Glomerular endothelial cell (primary cell): ENCODE data around the gene C19orf73. TPM values are rescaled to one million over a fixed set of nuclear protein-coding genes. Genes with fewer than 3 reads are reported as not detected.
"Not testable (repeated sequence)": the region's sequence is repeated elsewhere in the genome, so short reads cannot be mapped to it uniquely, and the experiment has no call there.

Source experiments
- DNase-seq: peaks from one replicate; pipeline ENCODE4 v3.0.0-alpha.2; 2011; ENCODE audit warnings: low read depth, low spot score; ENCODE audit errors: extremely low read depth
- total RNA-seq: library from RNA; depleted of rRNA; stranded (reverse); fragments of >200 nt; gene quantifications from 2 replicates; pipeline ENCODE4 v1.2.3, GENCODE V29; 2015

C19orf73 gene
- total RNA-seq, 1 donor from 2014 or later = 3.3 TPM

DNA sequence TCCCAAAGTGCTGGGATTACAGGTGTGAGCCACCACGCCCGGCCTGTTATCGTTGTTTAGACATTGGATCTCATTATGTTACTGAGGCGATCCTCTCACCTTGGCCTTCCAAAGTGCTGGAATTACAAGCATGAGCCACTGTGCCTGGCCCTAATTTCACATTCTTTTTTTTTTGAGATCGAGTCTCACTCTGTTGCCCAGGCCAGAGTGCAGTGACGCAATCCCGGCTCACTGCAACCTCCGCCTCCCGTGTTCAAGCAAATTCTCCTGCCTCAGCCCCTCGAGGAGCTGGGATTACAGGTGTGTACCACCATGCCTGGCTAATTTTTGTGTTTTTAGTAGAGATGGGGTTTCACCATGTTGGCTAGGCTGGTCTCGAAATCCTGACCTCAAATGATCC, 4.3 kb upstream of the C19orf73 start:
- not testable (repeated sequence) for DNase-seq

DNA sequence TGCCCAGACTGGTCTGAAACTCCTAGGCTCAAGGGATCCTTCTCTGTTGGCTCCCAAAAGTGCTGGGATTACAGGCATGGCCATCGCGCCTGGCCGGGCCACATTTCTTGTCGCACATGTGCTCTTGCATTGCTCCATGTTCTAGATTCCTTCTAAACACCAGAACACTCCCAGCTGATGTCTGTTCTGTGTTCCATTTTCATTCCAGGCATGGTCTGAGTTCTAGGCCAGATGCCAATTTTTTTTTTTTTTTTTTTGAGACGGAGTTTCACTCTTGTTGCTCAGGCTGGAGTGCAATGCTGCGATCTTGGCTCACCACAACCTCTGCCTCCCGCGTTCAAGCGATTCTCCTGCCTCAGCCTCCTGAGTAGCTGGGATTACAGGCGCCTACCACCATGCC, 2.9 kb upstream of the C19orf73 start:
- not testable (repeated sequence) for DNase-seq

DNA sequence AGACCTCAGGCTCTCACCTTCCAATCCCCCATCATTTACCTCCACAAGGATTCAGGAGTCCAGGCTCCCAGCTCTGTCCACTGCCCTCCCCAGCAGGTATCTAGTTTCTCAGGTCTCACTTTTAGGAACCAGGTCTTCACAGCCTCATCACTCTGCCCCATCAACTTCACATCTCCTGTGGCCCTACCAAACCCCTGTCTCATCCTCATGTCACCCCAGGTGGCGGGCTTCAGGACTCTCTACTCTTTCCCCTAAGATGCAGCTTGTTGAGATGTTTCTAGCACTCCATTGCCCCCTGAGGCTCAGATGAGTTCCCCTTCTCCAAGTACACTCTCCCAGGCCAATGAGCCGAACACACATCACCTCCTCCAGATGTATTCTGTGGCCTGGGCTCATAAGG, 1.9 kb upstream of the C19orf73 start:
- no peak for DNase-seq

DNA sequence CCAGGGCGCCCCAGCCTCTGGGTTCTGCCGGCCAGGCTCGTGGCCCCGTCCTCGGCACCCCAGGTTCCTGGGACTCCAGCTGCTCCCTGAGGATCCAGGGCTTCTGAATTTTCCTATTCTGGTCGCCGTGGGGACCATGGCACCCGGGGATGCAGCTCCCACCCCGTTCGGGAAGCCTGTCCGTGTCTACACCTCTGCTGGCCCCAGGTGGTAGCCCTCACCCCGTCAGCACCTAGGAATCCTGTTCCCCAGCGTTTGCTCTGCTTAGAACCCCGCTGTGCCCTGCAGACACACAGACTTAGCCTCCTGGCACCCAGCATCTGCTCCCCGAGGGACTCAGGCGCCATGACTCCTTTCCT, 1.4 kb upstream of the C19orf73 start:
- DNase-seq = no peak

DNA sequence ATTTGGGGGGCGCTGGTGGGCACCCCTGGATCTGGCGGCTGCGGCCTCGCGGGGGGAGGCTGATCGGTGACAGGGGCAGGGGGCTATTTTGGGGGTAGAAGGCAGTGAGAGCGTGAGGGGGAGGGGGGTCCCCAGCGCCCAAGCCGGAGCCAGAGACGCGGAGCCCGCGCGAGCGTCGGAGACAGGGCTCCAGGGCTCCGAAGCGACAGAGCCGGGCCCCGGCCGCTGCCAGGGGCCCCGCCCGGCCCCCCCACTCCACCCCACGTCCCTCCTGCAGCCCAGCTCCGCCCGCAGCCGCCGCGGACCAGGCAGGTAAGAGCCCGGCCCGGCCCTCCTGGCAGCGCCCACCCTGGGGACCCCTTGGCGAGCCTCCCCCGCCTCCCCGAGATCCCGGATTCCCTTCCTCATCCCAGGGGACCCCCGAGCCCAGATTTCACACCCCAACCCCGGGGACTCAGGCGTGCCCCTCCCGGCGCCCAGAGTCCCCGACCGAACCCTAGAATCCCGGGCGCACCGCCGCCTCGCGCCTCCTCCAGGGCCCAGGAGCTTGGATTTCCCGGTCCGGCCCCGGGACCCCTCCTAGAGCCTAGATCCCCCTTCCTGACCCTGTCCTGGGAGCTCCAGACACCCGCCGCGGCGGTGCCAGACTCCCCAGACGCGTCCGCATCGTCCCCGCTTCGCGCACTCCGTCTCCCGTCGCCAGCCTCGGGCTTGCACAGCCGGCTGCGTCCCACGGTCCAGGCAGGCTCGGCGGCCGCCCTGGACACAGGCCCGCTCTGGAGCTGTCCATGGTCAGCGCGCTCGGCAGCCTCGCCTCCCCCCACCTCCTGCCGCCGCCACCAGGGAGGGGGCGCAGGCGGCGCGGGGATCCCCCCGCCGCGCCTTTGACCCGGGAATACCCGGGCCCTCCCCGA, 725 bp upstream of the C19orf73 start, which contains the start of gene PPFIA3:
PPFIA3 (plus strand) TSS at position 134 of the 914 bp plus-strand sequence. CDS start 8,330 bp downstream, outside the sequence.
- DNase-seq = no peak

DNA sequence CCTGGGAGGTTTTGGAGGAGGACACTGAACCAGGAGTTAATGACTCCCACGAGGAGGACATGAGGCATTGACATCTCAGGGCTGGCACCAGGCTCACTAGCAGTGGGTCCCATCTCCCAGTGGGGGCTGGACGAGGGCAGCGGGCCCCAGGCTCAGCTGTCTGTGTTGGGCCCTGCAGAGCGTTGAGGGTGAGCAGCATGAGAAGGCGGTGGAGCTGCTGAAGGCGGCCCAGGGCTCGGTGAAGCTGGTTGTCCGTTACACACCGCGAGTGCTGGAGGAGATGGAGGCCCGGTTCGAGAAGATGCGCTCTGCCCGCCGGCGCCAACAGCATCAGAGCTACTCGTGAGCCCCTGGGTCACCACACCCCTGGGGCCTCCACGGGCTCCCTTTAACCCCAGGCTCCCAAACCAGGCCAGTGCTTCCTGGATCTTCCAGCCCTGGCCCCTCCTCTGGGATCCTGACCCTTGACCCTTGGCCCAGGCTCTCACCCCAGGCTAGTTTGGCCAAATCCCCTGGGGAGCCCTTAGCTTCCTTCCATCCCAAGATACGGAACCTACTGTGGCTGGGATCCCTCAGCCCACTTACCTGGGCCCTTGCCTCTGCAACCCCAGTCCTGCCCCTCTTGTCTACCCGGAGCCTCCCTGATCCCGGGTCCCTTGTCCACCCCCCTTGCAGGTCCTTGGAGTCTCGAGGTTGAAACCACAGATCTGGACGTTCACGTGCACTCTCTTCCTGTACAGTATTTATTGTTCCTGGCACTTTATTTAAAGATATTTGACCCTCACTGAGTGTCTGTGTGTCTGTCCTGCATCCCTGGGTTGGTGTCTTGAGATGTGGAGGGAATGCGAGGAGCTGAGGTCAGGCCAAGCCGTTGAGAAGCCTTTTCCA, 1.0 kb downstream of the C19orf73 start:
- DNase-seq = no peak

DNA sequence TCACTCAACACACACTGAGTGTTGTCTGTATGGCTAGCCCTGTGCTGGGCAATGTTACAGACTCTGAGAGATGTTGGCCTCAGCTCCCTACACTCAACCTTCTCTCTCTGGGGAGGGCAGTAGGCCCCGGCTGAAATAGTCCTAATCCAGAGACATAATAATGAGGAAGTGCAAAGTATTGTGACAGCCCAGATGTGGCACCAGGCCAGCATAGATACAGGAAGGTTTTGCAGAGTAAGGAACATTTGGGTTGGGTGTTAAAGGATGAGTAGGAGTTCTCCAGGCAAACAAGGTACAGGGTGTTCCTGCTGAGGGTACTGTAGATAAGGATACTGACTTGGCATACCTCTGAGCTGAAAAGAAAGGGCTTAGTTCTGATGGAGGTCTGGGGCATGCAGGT, 2.4 kb downstream of the C19orf73 start:
- DNase-seq = no peak

DNA sequence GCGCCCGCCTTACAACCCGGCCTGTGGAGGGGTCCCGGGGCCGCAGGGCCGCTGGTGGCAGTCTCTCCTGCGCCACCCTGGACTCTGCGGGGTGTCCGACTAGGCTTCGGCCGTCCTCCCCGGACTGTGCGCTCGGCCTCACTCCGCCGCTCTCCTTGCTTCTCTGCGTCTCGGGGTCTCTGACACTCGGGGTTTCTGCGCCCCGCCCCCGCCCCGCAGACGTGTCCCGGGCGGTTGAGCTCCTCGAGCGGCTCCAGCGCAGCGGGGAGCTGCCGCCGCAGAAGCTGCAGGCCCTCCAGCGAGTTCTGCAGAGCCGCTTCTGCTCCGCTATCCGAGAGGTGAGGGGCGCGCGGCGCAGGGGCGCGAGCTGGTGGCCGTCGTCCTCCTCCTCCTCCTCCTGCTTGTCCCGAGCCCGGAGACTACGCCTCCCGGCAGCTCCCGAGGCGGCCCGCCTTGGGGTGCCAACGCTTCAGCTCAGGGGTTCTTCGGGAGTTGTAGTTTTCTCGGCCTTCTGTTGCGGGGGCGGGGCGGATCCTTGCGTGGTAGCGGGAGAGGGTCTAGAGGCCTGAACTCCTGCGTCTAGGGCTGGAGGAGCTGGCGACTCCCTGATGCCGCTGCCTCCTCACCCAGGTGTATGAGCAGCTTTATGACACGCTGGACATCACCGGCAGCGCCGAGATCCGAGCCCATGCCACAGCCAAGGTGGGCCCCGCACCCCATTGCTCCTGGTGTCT, 4.1 kb downstream of the C19orf73 start:
- DNase-seq = no peak

DNA sequence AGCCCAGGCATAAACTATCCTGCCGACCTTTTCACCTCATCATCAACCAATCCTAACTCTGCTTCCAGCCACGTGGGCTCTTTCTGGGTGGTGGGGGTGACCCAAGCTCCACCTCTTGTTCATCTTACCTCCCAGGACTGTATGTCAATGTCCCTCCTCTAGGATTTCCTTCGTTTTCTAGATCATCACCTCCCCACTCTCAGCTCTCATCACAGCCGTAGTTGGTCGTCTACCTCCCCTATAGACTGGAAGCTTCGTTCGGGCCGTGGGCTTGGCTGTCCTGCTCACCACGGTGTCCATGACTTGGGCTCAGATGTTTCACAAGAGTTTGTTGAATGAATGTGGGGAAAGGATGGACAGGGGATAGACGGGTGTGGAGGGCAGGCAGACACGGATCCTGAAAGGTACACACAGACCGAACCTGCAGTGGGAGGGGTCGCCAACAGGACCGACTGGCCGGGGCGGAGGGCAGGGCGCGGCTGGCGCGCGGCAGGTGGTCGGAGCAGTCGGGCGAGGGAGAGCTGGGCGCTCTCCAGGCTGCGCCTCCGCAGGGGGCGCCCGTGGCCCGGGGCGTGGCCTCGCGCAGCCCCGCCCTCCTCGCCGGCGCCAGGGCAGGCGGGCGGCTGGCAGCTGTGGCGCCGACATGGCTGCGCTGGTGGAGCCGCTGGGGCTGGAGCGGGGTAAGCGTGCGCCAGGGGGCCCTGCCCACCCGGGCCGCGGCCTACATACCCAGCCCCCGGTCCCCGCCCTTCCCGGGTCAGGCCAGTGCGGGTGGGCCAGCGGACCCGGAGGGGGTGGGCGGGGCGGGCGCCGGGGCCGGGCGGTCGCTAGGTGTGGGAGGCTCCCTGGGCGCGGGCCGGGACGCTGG, 4.9 kb downstream of the C19orf73 start, which contains the start of gene LIN7B:
LIN7B (plus strand) TSS at position 609 of the 868 bp plus-strand sequence; CDS start at position 644, 35 bp downstream.
- no peak for DNase-seq

DNA sequence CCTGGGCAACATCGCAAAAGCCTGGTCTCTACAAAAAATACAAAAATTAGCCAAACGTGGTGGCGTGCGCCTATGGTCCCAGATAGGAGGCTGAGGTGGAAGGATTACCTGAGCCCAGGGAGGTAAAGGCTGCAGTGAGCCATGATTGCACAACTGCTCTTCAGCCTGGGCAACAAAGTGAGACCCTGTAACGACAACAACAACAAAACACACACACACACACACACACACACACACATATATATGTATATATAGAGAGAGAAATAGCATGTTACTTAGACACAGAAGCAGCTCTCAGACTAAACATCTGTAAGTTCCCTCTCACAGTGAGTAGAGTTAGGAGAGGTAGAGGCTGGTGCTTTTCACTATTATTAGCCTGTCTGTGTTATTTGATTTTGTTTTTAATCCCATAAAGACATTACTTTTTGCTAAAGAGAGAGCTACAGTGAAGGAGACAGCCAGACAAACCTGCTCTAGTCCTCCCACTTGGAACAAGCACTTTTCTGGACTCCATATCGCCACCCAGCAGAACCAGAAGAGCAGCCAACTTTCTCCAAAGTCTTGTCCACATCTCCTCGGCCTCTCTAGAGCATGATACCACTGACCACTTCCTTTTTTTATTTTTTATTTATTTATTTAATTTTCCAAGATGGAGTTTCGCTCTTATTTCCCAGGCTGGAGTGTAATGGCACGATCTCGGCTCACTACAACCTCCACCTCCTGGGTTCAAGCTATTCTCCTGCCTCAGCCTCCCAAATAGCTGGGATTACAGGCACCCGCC, 7.5 kb downstream of the C19orf73 start:
- DNase-seq = no peak

DNA sequence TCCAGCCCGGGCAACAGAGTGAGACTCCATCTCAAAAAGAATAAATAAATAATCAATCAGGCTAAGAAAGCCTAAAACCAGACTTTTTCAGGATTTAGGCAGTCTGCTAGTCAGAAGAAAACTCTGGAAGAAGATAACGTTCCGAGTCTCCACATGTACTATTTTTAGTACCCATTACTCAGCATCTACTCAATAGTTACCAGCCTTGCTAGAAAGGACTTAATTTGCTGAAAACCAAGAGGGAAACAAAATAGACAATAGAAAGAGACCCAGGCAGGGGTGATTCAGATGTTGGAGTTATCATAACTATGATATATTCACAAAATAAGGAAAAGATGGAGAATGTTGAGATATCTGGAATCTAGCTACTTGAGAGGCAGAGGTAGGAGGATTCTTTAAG, 8.4 kb downstream of the C19orf73 start:
- DNase-seq = no peak

DNA sequence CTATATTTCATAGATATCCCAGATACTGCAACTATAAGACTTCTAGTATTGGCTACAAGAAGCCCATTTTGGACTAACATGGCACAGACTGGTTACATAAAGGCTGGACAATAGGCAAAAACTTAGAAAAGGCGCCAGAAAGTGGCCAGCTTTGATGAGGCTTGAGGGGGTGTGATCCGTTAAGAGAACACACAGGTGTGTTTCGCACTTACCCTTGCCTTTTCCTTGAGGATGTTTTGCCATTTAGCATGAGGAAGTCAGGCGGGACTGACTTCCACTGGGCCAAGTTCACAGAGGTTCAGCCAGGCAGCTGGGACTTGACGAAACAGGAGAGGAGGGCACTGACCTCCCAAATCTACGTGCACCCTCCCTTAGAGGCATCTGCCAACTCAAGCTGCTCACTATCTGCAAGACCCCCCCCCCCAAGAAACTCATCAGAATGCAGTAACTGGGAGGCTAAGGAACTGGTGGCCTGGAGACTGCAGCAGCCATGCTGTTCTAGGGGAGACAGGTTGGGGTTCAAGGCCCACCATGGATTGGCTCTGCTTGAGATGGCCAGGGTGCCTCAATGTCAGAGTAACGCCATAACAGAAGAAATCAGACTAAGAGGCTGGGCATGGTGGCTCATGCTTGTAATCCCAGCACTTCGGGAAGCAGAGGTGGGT, 9.2 kb downstream of the C19orf73 start:
- no peak for DNase-seq

DNA sequence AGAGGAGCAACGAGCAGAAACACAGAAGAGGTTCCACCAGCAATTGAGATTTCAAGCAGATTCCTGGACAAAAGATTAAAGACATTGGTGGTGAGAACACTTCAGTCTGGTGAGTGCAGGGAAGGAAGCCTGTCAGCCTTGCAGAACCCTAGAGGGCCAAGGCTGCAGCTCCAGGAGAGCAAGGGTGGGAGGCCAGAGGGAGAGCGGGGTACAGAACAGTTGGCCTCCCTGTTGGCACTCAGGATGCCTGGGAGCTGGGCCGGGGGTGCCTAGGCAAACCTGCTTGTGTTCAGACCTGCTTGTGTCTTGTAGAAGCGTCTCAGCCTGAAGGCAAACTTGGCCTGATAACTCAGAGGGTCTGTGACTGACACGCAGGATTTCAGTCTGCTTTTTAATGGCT, 9.9 kb downstream of the C19orf73 start:
- no peak for DNase-seq

DNA sequence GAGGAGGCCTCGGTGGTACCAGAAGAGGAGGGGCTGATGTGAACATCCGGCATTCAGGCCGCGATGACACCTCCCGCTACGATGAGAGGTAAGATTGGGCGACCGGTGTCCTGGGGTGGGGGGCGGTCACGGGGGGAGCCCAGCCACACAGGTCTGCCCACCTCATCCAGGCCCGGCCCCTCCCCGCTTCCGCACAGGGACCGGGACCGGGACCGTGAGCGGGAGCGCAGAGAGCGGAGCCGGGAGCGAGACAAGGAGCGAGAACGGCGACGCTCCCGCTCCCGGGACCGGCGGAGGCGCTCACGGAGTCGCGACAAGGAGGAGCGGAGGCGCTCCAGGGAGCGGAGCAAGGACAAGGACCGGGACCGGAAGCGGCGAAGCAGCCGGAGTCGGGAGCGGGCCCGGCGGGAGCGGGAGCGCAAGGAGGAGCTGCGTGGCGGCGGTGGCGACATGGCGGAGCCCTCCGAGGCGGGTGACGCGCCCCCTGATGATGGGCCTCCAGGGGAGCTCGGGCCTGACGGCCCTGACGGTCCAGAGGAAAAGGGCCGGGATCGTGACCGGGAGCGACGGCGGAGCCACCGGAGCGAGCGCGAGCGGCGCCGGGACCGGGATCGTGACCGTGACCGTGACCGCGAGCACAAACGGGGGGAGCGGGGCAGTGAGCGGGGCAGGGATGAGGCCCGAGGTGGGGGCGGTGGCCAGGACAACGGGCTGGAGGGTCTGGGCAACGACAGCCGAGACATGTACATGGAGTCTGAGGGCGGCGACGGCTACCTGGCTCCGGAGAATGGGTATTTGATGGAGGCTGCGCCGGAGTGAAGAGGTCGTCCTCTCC, 11.1 kb downstream of the C19orf73 start:
- DNase-seq = no peak

DNA sequence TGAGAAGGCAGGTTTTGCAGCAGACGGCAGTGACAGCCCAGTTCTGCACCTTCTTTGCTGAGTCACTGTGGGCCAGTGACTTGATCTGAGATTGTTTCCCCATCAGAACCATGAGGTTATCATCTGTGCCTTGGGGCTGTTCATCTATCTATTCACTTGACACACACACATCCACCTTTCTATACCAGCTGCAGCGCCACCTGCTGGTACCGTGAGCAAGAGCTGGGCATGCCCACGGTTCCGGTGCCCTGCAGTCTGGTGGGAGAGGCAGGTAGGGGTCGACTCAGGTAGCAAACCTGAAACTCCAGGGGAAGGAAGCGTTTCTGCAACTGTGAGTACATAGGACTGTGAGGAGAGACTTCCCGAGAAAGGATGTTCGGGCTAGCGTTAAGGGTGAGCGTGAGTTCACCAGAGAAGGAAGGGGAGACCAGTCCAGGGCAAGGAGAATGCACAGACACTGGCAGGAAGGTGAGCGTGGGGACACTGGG, 12.3 kb downstream of the C19orf73 start:
- DNase-seq = no peak

DNA sequence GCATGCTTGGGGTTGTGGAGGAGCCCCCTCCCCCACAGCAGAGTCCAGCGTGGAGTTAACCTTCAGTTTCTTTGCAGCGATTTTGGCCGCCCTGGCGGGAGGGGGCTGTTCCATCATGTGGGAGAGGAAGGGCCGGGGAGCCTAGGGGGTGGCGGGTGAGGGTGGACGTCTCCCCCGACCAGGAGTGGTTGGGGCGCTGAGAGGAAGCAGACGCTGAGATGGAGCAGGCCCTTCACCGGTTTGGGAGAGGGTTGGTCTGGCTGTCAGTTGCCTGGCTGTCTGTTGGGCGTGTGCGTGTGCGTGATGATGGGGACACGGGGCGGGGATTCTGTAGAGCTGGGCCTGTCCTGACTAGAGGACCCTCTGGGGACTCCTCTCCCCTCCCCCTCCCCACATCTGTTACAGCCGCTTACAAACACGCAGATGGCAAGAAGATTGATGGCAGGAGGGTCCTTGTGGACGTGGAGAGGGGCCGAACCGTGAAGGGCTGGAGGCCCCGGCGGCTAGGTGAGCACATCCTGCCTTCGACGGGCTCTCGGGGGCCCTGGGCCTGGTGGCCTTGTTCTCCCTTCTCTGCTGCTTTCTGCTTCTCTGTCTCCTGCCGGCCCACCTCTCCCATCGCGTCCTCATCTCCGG, 14.6 kb downstream of the C19orf73 start:
- DNase-seq = no peak
